GM23338 (cell line): Measurements from ENCODE around the gene TASP1. TPM values are rescaled to one million over a fixed set of nuclear protein-coding genes. Genes with fewer than 3 reads are reported as not detected.

Experiments used
- ATAC-seq: fragments of 200-7000 bp; cut with Tn5 transposase; 3 replicates; pipeline ENCODE4 v1.9.1; 2020
- DNase-seq: peaks from one replicate; pipeline ENCODE4 v3.0.0-alpha.2; 2015; ENCODE audit warnings: low spot score
- H2AFZ ChIP-seq: fragments of 200-600 bp; sonication (generic); 2 replicates; pipeline ENCODE4 v1.8.0; 2016; ENCODE audit warnings: antibody characterized with exemption, mild to moderate bottlenecking, moderate library complexity
- H3F3A ChIP-seq: fragments of 200-600 bp; sonication (generic); replicated peaks from 2 replicates; pipeline ENCODE4 v1.8.0; 2017; ENCODE audit warnings: antibody characterized with exemption, mixed run types, low read depth
- H3K27ac ChIP-seq: fragments of 200-600 bp; sonication (generic); 2 replicates; pipeline ENCODE4 v1.6.1; 2016; ENCODE audit warnings: low read depth
- H3K27me3 ChIP-seq: fragments of 200-600 bp; sonication (generic); 2 replicates; pipeline ENCODE4 v1.8.0; 2016; ENCODE audit warnings: mild to moderate bottlenecking, mixed run types, moderate library complexity; ENCODE audit not compliant: insufficient read depth
- H3K36me3 ChIP-seq: fragments of 200-600 bp; sonication (generic); 2 replicates; pipeline ENCODE4 v1.8.0; 2016; ENCODE audit warnings: mild to moderate bottlenecking; ENCODE audit not compliant: insufficient read depth
- H3K4me1 ChIP-seq: fragments of 200-600 bp; sonication (generic); 2 replicates; pipeline ENCODE4 v1.8.0; 2016; ENCODE audit warnings: mild to moderate bottlenecking, moderate library complexity; ENCODE audit not compliant: insufficient read depth
- H3K4me2 ChIP-seq: fragments of 200-600 bp; sonication (generic); 2 replicates; pipeline ENCODE4 v1.7.1; 2017; ENCODE audit warnings: mixed run types
- H3K4me3 ChIP-seq: fragments of 200-600 bp; sonication (generic); 2 replicates; pipeline ENCODE4 v1.6.1; 2016; ENCODE audit warnings: mixed run types
- H3K79me2 ChIP-seq: fragments of 200-600 bp; sonication (generic); replicated peaks from 2 replicates; pipeline ENCODE4 v1.8.0; 2017; ENCODE audit warnings: mild to moderate bottlenecking; ENCODE audit not compliant: insufficient read depth
- H3K9me2 ChIP-seq: fragments of 200-600 bp; sonication (generic); 2 replicates; pipeline ENCODE4 v1.8.0; 2017; ENCODE audit not compliant: insufficient read depth
- H4K20me1 ChIP-seq: fragments of 200-600 bp; sonication (generic); replicated peaks from 2 replicates; pipeline ENCODE4 v1.8.0; 2017; ENCODE audit warnings: mild to moderate bottlenecking; ENCODE audit not compliant: insufficient read depth
- H3K27ac Mint-ChIP-seq: 2 replicates; pipeline ENCODE4 v1.8.0; 2020; ENCODE audit warnings: inconsistent platforms, mild to moderate bottlenecking, moderate library complexity, mixed read lengths
- H3K27me3 Mint-ChIP-seq: 3 replicates; pipeline ENCODE4 v1.8.0; 2022; ENCODE audit warnings: low read depth, mild to moderate bottlenecking, moderate library complexity, mixed read lengths, inconsistent platforms; ENCODE audit not compliant: insufficient read depth, poor library complexity
- H3K36me3 Mint-ChIP-seq: 3 replicates; pipeline ENCODE4 v1.8.0; 2021; ENCODE audit warnings: low read depth, mild to moderate bottlenecking, inconsistent platforms, moderate library complexity, mixed read lengths
- H3K4me1 Mint-ChIP-seq: 3 replicates; pipeline ENCODE4 v1.8.0; 2020; ENCODE audit warnings: mild to moderate bottlenecking, inconsistent platforms, mixed read lengths
- H3K4me3 Mint-ChIP-seq: 3 replicates; pipeline ENCODE4 v1.8.0; 2021; ENCODE audit warnings: moderate library complexity, mild to moderate bottlenecking, inconsistent platforms, mixed read lengths
- H3K9me3 Mint-ChIP-seq: 3 replicates; pipeline ENCODE4 v1.8.0; 2020; ENCODE audit warnings: moderate library complexity, mild to moderate bottlenecking, inconsistent platforms, mixed read lengths
- EZH2 ChIP-seq: fragments of 200-600 bp; sonication (generic); IDR thresholded peaks from one replicate; pipeline ENCODE4 v1.8.0; 2017; ENCODE audit warnings: antibody characterized with exemption, mild to moderate bottlenecking, low read depth; ENCODE audit not compliant: unreplicated experiment
- NANOG ChIP-seq: IDR thresholded peaks from 2 replicates; pipeline ENCODE4 v1.6.1; 2016; ENCODE audit warnings: antibody characterized with exemption, borderline replicate concordance
- STAT1 ChIP-seq: IDR thresholded peaks from one replicate; pipeline ENCODE4 v1.6.1; 2016; ENCODE audit warnings: antibody characterized with exemption; ENCODE audit not compliant: unreplicated experiment
- ZNF114 ChIP-seq: fragments of 250-450 bp; sonication (Bioruptor Pico); IDR thresholded peaks from 2 replicates; pipeline ENCODE4 v1.5.0; 2020; ENCODE audit warnings: mild to moderate bottlenecking, moderate library complexity
- ZNF462 ChIP-seq: fragments of 250-450 bp; sonication (Bioruptor Pico); IDR thresholded peaks from 2 replicates; pipeline ENCODE4 v1.5.0; 2020; ENCODE audit warnings: mild to moderate bottlenecking, moderate library complexity
- polyA plus RNA-seq: library from polyadenylated mRNA; unstranded; fragments of >200 nt; fragmentation: Nextera tagmentation; extraction: Ambion mirVana; gene quantifications from 2 replicates; pipeline ENCODE4 v1.2.1, GENCODE V29; 2016
- total RNA-seq: library from RNA; depleted of rRNA; stranded (reverse); fragments of >200 nt; shearing (Covaris generic); gene quantifications from 2 replicates; pipeline ENCODE4 v1.2.3, GENCODE V29; 2014
- TF ChIP-seq, protein P1 (sequence below): IDR thresholded peaks from one replicate; pipeline ENCODE4 v1.6.1; 2018; ENCODE audit warnings: antibody characterized with exemption; ENCODE audit not compliant: unreplicated experiment

The TASP1 gene
- total and polyA plus RNA-seq, 2 experiments from 2014 or later, result 9.7 to 9.8 TPM

DNA sequence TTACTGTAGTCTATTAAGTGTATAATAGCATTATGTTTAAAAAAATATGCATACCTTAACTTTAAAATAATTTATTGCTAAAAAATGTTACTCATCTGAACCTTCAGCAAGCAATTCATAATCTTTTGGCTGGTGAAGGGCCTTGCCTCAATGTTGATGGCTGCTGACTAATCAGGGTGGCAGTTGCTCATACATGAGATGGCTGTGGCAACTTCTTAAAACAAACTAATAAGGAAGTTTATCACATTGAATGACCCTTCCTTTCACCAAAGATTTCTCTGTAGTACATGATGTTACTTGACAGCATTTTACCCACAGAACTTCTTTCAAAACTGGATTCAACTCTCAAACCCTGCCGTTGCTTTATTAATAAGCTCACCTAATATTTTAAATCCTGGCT, 84.0 kb downstream of the TASP1 start (continued):
- no peak for TF ChIP-seq ZNF462 (CRISPR knock-in tag)

GRCh38 chr20:13554076-13554475, 84.7 kb downstream of the TASP1 start:
- H4K20me1 ChIP-seq, result no peaks in the 10 kb centered on the region
- no peaks in the 10 kb centered on the region for H3K9me3 Mint-ChIP-seq
- TF ChIP-seq, protein P1, sequence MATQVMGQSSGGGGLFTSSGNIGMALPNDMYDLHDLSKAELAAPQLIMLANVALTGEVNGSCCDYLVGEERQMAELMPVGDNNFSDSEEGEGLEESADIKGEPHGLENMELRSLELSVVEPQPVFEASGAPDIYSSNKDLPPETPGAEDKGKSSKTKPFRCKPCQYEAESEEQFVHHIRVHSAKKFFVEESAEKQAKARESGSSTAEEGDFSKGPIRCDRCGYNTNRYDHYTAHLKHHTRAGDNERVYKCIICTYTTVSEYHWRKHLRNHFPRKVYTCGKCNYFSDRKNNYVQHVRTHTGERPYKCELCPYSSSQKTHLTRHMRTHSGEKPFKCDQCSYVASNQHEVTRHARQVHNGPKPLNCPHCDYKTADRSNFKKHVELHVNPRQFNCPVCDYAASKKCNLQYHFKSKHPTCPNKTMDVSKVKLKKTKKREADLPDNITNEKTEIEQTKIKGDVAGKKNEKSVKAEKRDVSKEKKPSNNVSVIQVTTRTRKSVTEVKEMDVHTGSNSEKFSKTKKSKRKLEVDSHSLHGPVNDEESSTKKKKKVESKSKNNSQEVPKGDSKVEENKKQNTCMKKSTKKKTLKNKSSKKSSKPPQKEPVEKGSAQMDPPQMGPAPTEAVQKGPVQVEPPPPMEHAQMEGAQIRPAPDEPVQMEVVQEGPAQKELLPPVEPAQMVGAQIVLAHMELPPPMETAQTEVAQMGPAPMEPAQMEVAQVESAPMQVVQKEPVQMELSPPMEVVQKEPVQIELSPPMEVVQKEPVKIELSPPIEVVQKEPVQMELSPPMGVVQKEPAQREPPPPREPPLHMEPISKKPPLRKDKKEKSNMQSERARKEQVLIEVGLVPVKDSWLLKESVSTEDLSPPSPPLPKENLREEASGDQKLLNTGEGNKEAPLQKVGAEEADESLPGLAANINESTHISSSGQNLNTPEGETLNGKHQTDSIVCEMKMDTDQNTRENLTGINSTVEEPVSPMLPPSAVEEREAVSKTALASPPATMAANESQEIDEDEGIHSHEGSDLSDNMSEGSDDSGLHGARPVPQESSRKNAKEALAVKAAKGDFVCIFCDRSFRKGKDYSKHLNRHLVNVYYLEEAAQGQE, result no peak
- no peak for TF ChIP-seq EZH2
- no peak for TF ChIP-seq ZNF114
- no peak for TF ChIP-seq NANOG
- no peak for TF ChIP-seq STAT1

More at GRCh38 chr20:13554076-13554475, 84.7 kb downstream of the TASP1 start:
- Histone ChIP-seq H3K27me3 (no peaks in the 10 kb centered on the region), H3F3A (no peaks in the 10 kb centered on the region), H3K36me3 (no peaks in the 10 kb centered on the region), H2AFZ (no peak overlapping the region), H3K27ac (no peak overlapping the region), H3K9me2 (peaks cover 4% of the 10 kb centered on the region; the same call in 1 of the 2 replicates), H3K79me2 (no peaks in the 10 kb centered on the region), H3K4me1 (no peaks in the 10 kb centered on the region), H3K4me2 (no peak overlapping the region), H3K4me3 (no peak overlapping the region)
- Mint-ChIP-seq H3K4me1 (no peaks in the 10 kb centered on the region), H3K27ac (no peak overlapping the region), H3K27me3 (no peaks in the 10 kb centered on the region), H3K4me3 (no peak overlapping the region), H3K36me3 (peaks cover 5% of the 10 kb centered on the region; the same call in 2 of the 3 replicates)
- ATAC-seq (no peak), DNase-seq (no peak)
